Spleen (tissue), 11 donors: ENCODE results near the gene NHERF1. TPM values are rescaled to one million over a fixed set of nuclear protein-coding genes. Genes with fewer than 3 reads are reported as not detected.

Experiments used
- DNase-seq: peaks from one replicate; pipeline ENCODE4 v3.0.0-alpha.2; 2020
- H3K27ac ChIP-seq, 8 donors: fragments of 200-600 bp; sonication (generic) in 7 of 8; 1 replicate in 4 of 8; 2 replicates in 4 of 8; pipeline versions ENCODE4 v1.5.0 to v1.8.0; 2016 to 2021; ENCODE audit warnings: inconsistent platforms in 4 of 8, mild to moderate bottlenecking in 4 of 8, moderate library complexity in 1 of 8
- H3K27me3 ChIP-seq, 7 donors: fragments of 200-600 bp; sonication (generic) in 6 of 7; replicated peaks in 1 of 7; 1 replicate in 4 of 7; 2 replicates in 3 of 7; pipeline versions ENCODE4 v1.5.0 to v1.8.0; 2016 to 2021; ENCODE audit warnings: inconsistent platforms in 3 of 7, mild to moderate bottlenecking in 1 of 7
- H3K36me3 ChIP-seq, 6 donors: fragments of 200-600 bp; sonication (generic) in 5 of 6; 1 replicate in 4 of 6; 2 replicates in 2 of 6; pipeline versions ENCODE4 v1.5.0 to v1.8.0; 2016 to 2021; ENCODE audit warnings: inconsistent platforms in 2 of 6
- H3K4me1 ChIP-seq, 6 donors: fragments of 200-600 bp; sonication (generic) in 5 of 6; 1 replicate in 3 of 6; 2 replicates in 3 of 6; pipeline versions ENCODE4 v1.5.0 to v1.8.0; 2016 to 2021; ENCODE audit warnings: inconsistent platforms in 3 of 6
- H3K4me3 ChIP-seq, 8 donors: fragments of 200-600 bp; sonication (generic) in 7 of 8; 1 replicate in 4 of 8; 2 replicates in 4 of 8; pipeline versions ENCODE4 v1.5.0 to v1.8.0; 2016 to 2021; ENCODE audit warnings: inconsistent platforms in 4 of 8, mild to moderate bottlenecking in 4 of 8, moderate library complexity in 2 of 8
- H3K9me3 ChIP-seq, 8 donors: fragments of 200-600 bp; sonication (generic) in 7 of 8; 1 replicate in 4 of 8; 2 replicates in 4 of 8; pipeline versions ENCODE4 v1.5.0 to v1.8.0; 2016 to 2021; ENCODE audit warnings: inconsistent platforms in 4 of 8
- CTCF ChIP-seq, 11 experiments: fragments of 200-600 bp in 7 of 11; fragments of 450-650 bp in 4 of 11; sonication (generic) in 4 of 11; IDR thresholded peaks in 8 of 11; conservative IDR thresholded peaks in 3 of 11; 1 replicate in 7 of 11; 2 replicates in 4 of 11; pipeline versions ENCODE4 v1.4.0 to v1.8.0; 2016 to 2021; ENCODE audit warnings: antibody characterized with exemption in 11 of 11, inconsistent platforms in 4 of 11, mild to moderate bottlenecking in 1 of 11
- POLR2A ChIP-seq, 3 donors: fragments of 450-650 bp; IDR thresholded peaks; one replicate each; pipeline ENCODE4 v1.5.1; 2017; ENCODE audit warnings: antibody characterized with exemption in 3 of 3, mild to moderate bottlenecking in 1 of 3
- POLR2AphosphoS5 ChIP-seq, 3 donors: sonication (generic); formaldehyde crosslinking; IDR thresholded peaks; one replicate each; pipeline ENCODE4 v1.5.1; 2017; ENCODE audit warnings: antibody characterized with exemption in 3 of 3
- WGBS, 5 donors: extraction: QIAGEN DNeasy Blood & Tissue Kit in 3 of 5; methylation state at CpG; one replicate each; pipeline versions ENCODE4 v1.1.5 to v1.1.7; 2013 to 2018; 5-methylcytosine and 5-hydroxymethylcytosine counted together
- intact Hi-C: fragments of 100-400 bp; cut with DNase I; formaldehyde crosslinking; loops from one replicate; pipeline ENCODE4 v1.15.0; 2023; ENCODE audit warnings: low total_unique reads
- microRNA-seq, 3 donors: library from miRNA; unstranded; fragments of <30 nt; microRNA quantifications; one replicate each; pipeline versions ENCODE4 to v1.1.0, GENCODE V29; 2019 to 2020
- polyA plus RNA-seq, 3 donors: library from polyadenylated mRNA; stranded (reverse); fragments of 200-250 nt; gene quantifications; one replicate each; pipeline ENCODE4 v1.2.1, GENCODE V29; 2013
- total RNA-seq, 7 donors: library from RNA; depleted of rRNA in 3 of 7; stranded (reverse); fragments of >200 nt in 3 of 7; fragmentation: NEBNext Ultra II Directional in 4 of 7; extraction: Animal tissue kit (Norgen Biotek cat#: 25700) in 4 of 7; gene quantifications; one replicate each; pipeline versions ENCODE4 v1.1.0 to v1.2.1, GENCODE V29; 2016 to 2021
- donor health status: healthy with polysubstance abuse.
- donor health status: DM: no; HTN: no; CAD: no; lungs with moderate emphysema.
- donor health status: DM: no; HTN: no; CAD: no.
- donor health status: Bipolar disorder and iron deficiency.
- donor health status: healthy.
- donor health status: DM: no; HTN: no; CAD: no.
- donor health status: DM: yes; HTN: yes; CAD: no.

Gene NHERF1
- total and polyA plus RNA-seq, 10 donors = 28.7 to 85.6 (median 52.0) TPM

- TF ChIP-seq POLR2AphosphoS5 (IDR thresholded peaks at IDR 0.05) = no peak
- no peak for TF ChIP-seq POLR2A (IDR thresholded peaks at IDR 0.05)
- TF ChIP-seq CTCF (IDR thresholded peaks at IDR 0.05 in 8 of 11, conservative IDR thresholded peaks at IDR 0.05 in 3 of 11) = no peak
- WGBS, 5 donors = 60 to 72% (median 68%) methylated on average over 13 to 15 of the region's 15 CpGs
- intact Hi-C loops = no loop called here
These were observed 67.3 kb downstream of the NHERF1 start for GRCh38 chr17:74815550-74816370.

GRCh38 chr17:74816905-74817620, 68.6 kb downstream of the NHERF1 start:
- 89 to 97% (median 96%) methylated on average over 13 to 18 of the region's 18 CpGs for WGBS, 5 donors
- TF ChIP-seq POLR2AphosphoS5 (IDR thresholded peaks at IDR 0.05) = no peak
- TF ChIP-seq CTCF (IDR thresholded peaks at IDR 0.05 in 8 of 11, conservative IDR thresholded peaks at IDR 0.05 in 3 of 11) = no peak
- TF ChIP-seq POLR2A (IDR thresholded peaks at IDR 0.05) = no peak
- Histone ChIP-seq H3K4me3 (no peak overlapping the region), H3K27me3 (no peaks in the 10 kb centered on the region), H3K4me1 (peaks cover 0 to 29% (median 6%) of the 10 kb centered on the region in 6 donors), H3K27ac (no peak overlapping the region), H3K9me3 (no peaks in the 10 kb centered on the region), H3K36me3 (peaks cover 0 to 86% (median 16%) of the 10 kb centered on the region in 6 donors)
- intact Hi-C loops = no loop called here
- DNase-seq = no peak

More at GRCh38 chr17:74815550-74816370, 67.3 kb downstream of the NHERF1 start:
- no peak for DNase-seq
- peaks cover 0 to 41% (median 11%) of the 10 kb centered on the region in 6 donors for H3K4me1 ChIP-seq
- H3K36me3 ChIP-seq = peaks cover 0 to 77% (median 12%) of the 10 kb centered on the region in 6 donors
- H3K4me3 ChIP-seq = no peak overlapping the region
- no peaks in the 10 kb centered on the region for H3K9me3 ChIP-seq
- no peaks in the 10 kb centered on the region for H3K27me3 ChIP-seq
- no peak overlapping the region for H3K27ac ChIP-seq

- Histone ChIP-seq H3K27ac (no peak overlapping the region), H3K36me3 (peaks cover 0 to 90% (median 22%) of the 10 kb centered on the region in 6 donors), H3K4me3 (no peak overlapping the region), H3K4me1 (peaks cover 0 to 15% (median 0%) of the 10 kb centered on the region in 6 donors), H3K9me3 (no peaks in the 10 kb centered on the region), H3K27me3 (no peaks in the 10 kb centered on the region)
- DNase-seq = no peak
- TF ChIP-seq POLR2A (IDR thresholded peaks at IDR 0.05) (no peak), POLR2AphosphoS5 (IDR thresholded peaks at IDR 0.05) (no peak), CTCF (IDR thresholded peaks at IDR 0.05 in 8 of 11, conservative IDR thresholded peaks at IDR 0.05 in 3 of 11) (no peak)
- 95 to 96% (median 96%) methylated on average over 16 of the region's 16 CpGs for WGBS, 5 donors
- intact Hi-C loops = no loop called here
These were observed 70.0 kb downstream of the NHERF1 start for GRCh38 chr17:74818291-74818938.

Small RNAs within 50 kb of the gene (microRNA-seq; reads per million reads assigned to microRNA genes)
- 58.2 to 125 (median 72.6) reads per million in 3 donors for gene MIR3615

Other genes with a start within 250 kb of the NHERF1 start
- 1 to 10 TPM; 1.2 to 5.6 (median 3.0) TPM for gene CD300LB, start 217.2 kb upstream of the NHERF1 start, total RNA-seq
- 1 to 10 TPM in 2 of 3 donors, under 1 TPM in 1; 0.47 to 2.0 (median 1.0) TPM for gene CD300LB, start 217.2 kb upstream of the NHERF1 start, polyA plus RNA-seq
- 10 to 100 TPM in 2 of 7 donors, 1 to 10 TPM in 5; 4.3 to 10.3 (median 6.0) TPM for gene CD300C, start 202.5 kb upstream of the NHERF1 start, total RNA-seq
- 1 to 10 TPM in 2 of 3 donors, under 1 TPM in 1; 0.96 to 1.2 (median 1.0) TPM for gene CD300C, start 202.5 kb upstream of the NHERF1 start, polyA plus RNA-seq
- 10 to 100 TPM in 1 of 7 donors, 1 to 10 TPM in 4, not detected in 2; 1.8 to 20.0 (median 3.7) TPM for gene CD300H, start 181.1 kb upstream of the NHERF1 start, total RNA-seq
- 1 to 10 TPM; 1.5 to 4.8 (median 4.1) TPM for gene CD300H, start 181.1 kb upstream of the NHERF1 start, polyA plus RNA-seq
- 1 to 10 TPM in 1 of 7 donors, not detected in 6; 1.4 TPM for gene CD300LD, start 156.3 kb upstream of the NHERF1 start, total RNA-seq
- under 1 TPM in 1 of 3 donors, not detected in 2; 0.06 TPM for gene CD300LD, start 156.3 kb upstream of the NHERF1 start, polyA plus RNA-seq
- gene CD300E, start 124.9 kb upstream of the NHERF1 start, total RNA-seq = 10 to 100 TPM in 3 of 7 donors, 1 to 10 TPM in 4; 1.7 to 20.3 (median 6.4) TPM
- 1 to 10 TPM in 2 of 3 donors, under 1 TPM in 1; 0.99 to 5.3 (median 3.0) TPM for gene CD300E, start 124.9 kb upstream of the NHERF1 start, polyA plus RNA-seq
- 10 to 100 TPM; 29.5 to 45.8 (median 33.0) TPM for gene CD300LF, start 35.7 kb upstream of the NHERF1 start, total RNA-seq
- gene CD300LF, start 35.7 kb upstream of the NHERF1 start, polyA plus RNA-seq = 10 to 100 TPM; 13.1 to 30.6 (median 23.9) TPM
- gene RAB37, start 11.4 kb upstream of the NHERF1 start, total RNA-seq = 10 to 100 TPM; 17.4 to 29.2 (median 24.3) TPM
- 10 to 100 TPM; 16.6 to 37.6 (median 19.8) TPM for gene RAB37, start 11.4 kb upstream of the NHERF1 start, polyA plus RNA-seq
- gene NAT9, start 27.7 kb downstream of the NHERF1 start, total RNA-seq = 10 to 100 TPM; 25.6 to 48.4 (median 41.5) TPM
- 10 to 100 TPM; 30.4 to 37.4 (median 33.2) TPM for gene NAT9, start 27.7 kb downstream of the NHERF1 start, polyA plus RNA-seq
- 1 to 10 TPM in 1 of 7 donors, under 1 TPM in 3, not detected in 3; 0.17 to 1.5 (median 0.43) TPM for gene GRIN2C, start 111.3 kb downstream of the NHERF1 start, total RNA-seq
- gene GRIN2C, start 111.3 kb downstream of the NHERF1 start, polyA plus RNA-seq = under 1 TPM in 2 of 3 donors, not detected in 1; 0.02 to 0.16 TPM
- 100 to 1,000 TPM in 1 of 7 donors, 10 to 100 TPM in 6; 17.7 to 114 (median 41.3) TPM for gene FDXR, start 124.4 kb downstream of the NHERF1 start, total RNA-seq
- 10 to 100 TPM; 13.6 to 66.1 (median 17.9) TPM for gene FDXR, start 124.4 kb downstream of the NHERF1 start, polyA plus RNA-seq
- 1 to 10 TPM; 1.5 to 8.8 (median 5.4) TPM for gene FADS6, start 145.0 kb downstream of the NHERF1 start, total RNA-seq
- gene FADS6, start 145.0 kb downstream of the NHERF1 start, polyA plus RNA-seq = 1 to 10 TPM in 1 of 3 donors, under 1 TPM in 2; 0.13 to 2.4 (median 0.61) TPM
- not detected for gene USH1G, start 174.6 kb downstream of the NHERF1 start, total RNA-seq
- not detected for gene USH1G, start 174.6 kb downstream of the NHERF1 start, polyA plus RNA-seq
- gene OTOP2, start 175.6 kb downstream of the NHERF1 start, total RNA-seq = not detected
- gene OTOP2, start 175.6 kb downstream of the NHERF1 start, polyA plus RNA-seq = not detected
- gene OTOP3, start 187.3 kb downstream of the NHERF1 start, total RNA-seq = not detected
- not detected for gene OTOP3, start 187.3 kb downstream of the NHERF1 start, polyA plus RNA-seq
- 10 to 100 TPM; 11.9 to 39.4 (median 26.5) TPM for gene HID1, start 224.1 kb downstream of the NHERF1 start, total RNA-seq
- 10 to 100 TPM in 2 of 3 donors, 1 to 10 TPM in 1; 5.2 to 23.8 (median 17.2) TPM for gene HID1, start 224.1 kb downstream of the NHERF1 start, polyA plus RNA-seq
- 1 to 10 TPM; 1.5 to 6.0 (median 3.0) TPM for gene CDR2L, start 239.0 kb downstream of the NHERF1 start, total RNA-seq
- 1 to 10 TPM in 1 of 3 donors, under 1 TPM in 2; 0.48 to 1.5 (median 0.85) TPM for gene CDR2L, start 239.0 kb downstream of the NHERF1 start, polyA plus RNA-seq